K562 (cell line): ENCODE measurements around the gene ABHD14A. TPM values are rescaled to one million over a fixed set of nuclear protein-coding genes. Genes with fewer than 3 reads are reported as not detected.

Experiments used
- CEBPB ChIP-seq: fragments of 450-650 bp; IDR thresholded peaks from 2 replicates; pipeline ENCODE4 v1.6.1; 2016; ENCODE audit warnings: missing genetic modification characterization, missing compliant biosample characterization
- HNRNPUL1 ChIP-seq: fragments of 200-400 bp; formaldehyde crosslinking; IDR thresholded peaks from 2 replicates; pipeline ENCODE4 v1.6.1; 2017; ENCODE audit warnings: low read length
- MEF2D ChIP-seq: conservative IDR thresholded peaks from 2 replicates; pipeline ENCODE4 v1.6.1; 2016; ENCODE audit warnings: low read depth, missing genetic modification characterization, missing compliant biosample characterization
- MTA3 ChIP-seq: fragments of 450-650 bp; formaldehyde crosslinking; IDR thresholded peaks from 2 replicates; pipeline ENCODE4 v1.6.1; 2017; ENCODE audit warnings: mild to moderate bottlenecking, borderline replicate concordance
- MYBL2 ChIP-seq, 2 experiments: fragments of 450-650 bp in 1 of 2; sonication (generic) in 1 of 2; formaldehyde crosslinking in 1 of 2; IDR thresholded peaks; 2 replicates each; pipeline versions ENCODE4 v1.6.1 to v1.8.1; 2017 to 2022; ENCODE audit warnings: borderline replicate concordance in 1 of 2, inconsistent platforms in 1 of 2, low read depth in 1 of 2, mild to moderate bottlenecking in 1 of 2, missing genetic modification reagents in 1 of 2, moderate library complexity in 1 of 2
- RAD21 ChIP-seq, 2 experiments: fragments of 250-450 bp in 1 of 2; fragments of 450-650 bp in 1 of 2; sonication (Bioruptor Pico) in 1 of 2; formaldehyde crosslinking in 1 of 2; IDR thresholded peaks in 1 of 2; conservative IDR thresholded peaks in 1 of 2; 2 replicates each; pipeline versions ENCODE4 v1.4.0 to v1.8.0; 2020 to 2022; ENCODE audit warnings: mild to moderate bottlenecking in 2 of 2, moderate library complexity in 1 of 2
- RCOR1 ChIP-seq, 2 experiments: IDR thresholded peaks; 2 replicates each; pipeline ENCODE4 v1.6.1; 2012; ENCODE audit warnings: low read depth in 2 of 2, low read length in 2 of 2, borderline replicate concordance in 1 of 2, improper control_type of control experiment in 1 of 2
- SAFB ChIP-seq: fragments of 200-400 bp; formaldehyde crosslinking; IDR thresholded peaks from 2 replicates; pipeline ENCODE4 v1.6.1; 2017; ENCODE audit warnings: low read depth, low read length, borderline replicate concordance
- SIX5 ChIP-seq, 2 experiments: IDR thresholded peaks; 2 replicates each; pipeline ENCODE4 v1.6.1; 2011; ENCODE audit warnings: low read length in 2 of 2, borderline replicate concordance in 1 of 2, low read depth in 1 of 2, mild to moderate bottlenecking in 1 of 2, moderate library complexity in 1 of 2; ENCODE audit not compliant: insufficient read depth in 1 of 2
- SRSF1 ChIP-seq: fragments of 200-400 bp; formaldehyde crosslinking; IDR thresholded peaks from 2 replicates; pipeline ENCODE4 v1.6.1; 2017; ENCODE audit warnings: mild to moderate bottlenecking, low read depth, low read length, moderate library complexity
- TBP ChIP-seq: optimal IDR thresholded peaks from 2 replicates; pipeline ENCODE3; 2011; ENCODE audit warnings: low read depth, low read length, improper control_type of control experiment
- TSC22D4 ChIP-seq: fragments of 450-650 bp; IDR thresholded peaks from 2 replicates; pipeline ENCODE4 v1.6.1; 2016; ENCODE audit warnings: missing genetic modification characterization, missing biosample characterization, control low read depth
- U2AF1 ChIP-seq: fragments of 200-400 bp; formaldehyde crosslinking; optimal IDR thresholded peaks from 2 replicates; pipeline ENCODE3; 2017; ENCODE audit warnings: mild to moderate bottlenecking, low read depth, low read length, moderate library complexity
- ZNF197 ChIP-seq: fragments of 200-800 bp; sonication (Bioruptor generic); IDR thresholded peaks from 2 replicates; pipeline ENCODE4 v1.6.1; 2016; ENCODE audit warnings: low read depth, missing genetic modification characterization, missing compliant biosample characterization
- ZNF586 ChIP-seq: fragments of 450-650 bp; formaldehyde crosslinking; conservative IDR thresholded peaks from 2 replicates; pipeline ENCODE4 v1.4.0; 2020; ENCODE audit warnings: mild to moderate bottlenecking, moderate library complexity
- polyA plus RNA-seq, 8 experiments: library from polyadenylated mRNA; depleted of rRNA in 4 of 8; stranded (reverse) in 5 of 8; unstranded in 3 of 8; fragments of >200 nt; fragmentation: Nextera tagmentation in 2 of 8; fragmentation: Illumina TruSeq in 1 of 8; extraction: Ambion mirVana in 2 of 8; extraction: Trizol in 1 of 8; gene quantifications; 2 replicates each; pipeline versions ENCODE4 v1.2.1 to v1.2.3, GENCODE V29; 2011 to 2014; ENCODE audit warnings: inconsistent platforms in 1 of 8, missing spikeins in 1 of 8
- total RNA-seq, 7 experiments: library from RNA; depleted of rRNA in 6 of 7; stranded (reverse); fragments of >200 nt in 6 of 7; fragmentation: Illumina TruSeq in 2 of 7; extraction: Trizol in 2 of 7; gene quantifications; 2 replicates each; pipeline versions ENCODE4 v1.2.1 to v1.2.3, GENCODE V29; 2011 to 2021; ENCODE audit warnings: low replicate concordance in 1 of 7
- TF ChIP-seq, protein P1 (sequence below): fragments of 150-350 bp; IDR thresholded peaks from 2 replicates; pipeline ENCODE4 v1.6.1; 2014; ENCODE audit warnings: low read depth, mild to moderate bottlenecking, low read length, borderline replicate concordance
- TF ChIP-seq, protein P2 (sequence below), 2 experiments: fragments of 450-650 bp in 1 of 2; sonication (generic) in 1 of 2; formaldehyde crosslinking in 1 of 2; IDR thresholded peaks in 1 of 2; conservative IDR thresholded peaks in 1 of 2; 2 replicates each; pipeline versions ENCODE4 v1.6.1 to v1.8.1; 2016 to 2023; ENCODE audit warnings: mild to moderate bottlenecking in 2 of 2, moderate library complexity in 2 of 2, inconsistent platforms in 1 of 2, missing genetic modification reagents in 1 of 2
- TF ChIP-seq, protein P3 (sequence below): sonication (generic); formaldehyde crosslinking; IDR thresholded peaks from 2 replicates; pipeline ENCODE4 v1.8.1; 2023; ENCODE audit warnings: mild to moderate bottlenecking, missing genetic modification reagents

ABHD14A gene
- total and polyA plus RNA-seq, 9 of the 15 experiments (the other 6 are each of a cell fraction or from before 2014, with no cell fraction given) = 0.90 to 10.5 (median 8.3) TPM

DNA sequence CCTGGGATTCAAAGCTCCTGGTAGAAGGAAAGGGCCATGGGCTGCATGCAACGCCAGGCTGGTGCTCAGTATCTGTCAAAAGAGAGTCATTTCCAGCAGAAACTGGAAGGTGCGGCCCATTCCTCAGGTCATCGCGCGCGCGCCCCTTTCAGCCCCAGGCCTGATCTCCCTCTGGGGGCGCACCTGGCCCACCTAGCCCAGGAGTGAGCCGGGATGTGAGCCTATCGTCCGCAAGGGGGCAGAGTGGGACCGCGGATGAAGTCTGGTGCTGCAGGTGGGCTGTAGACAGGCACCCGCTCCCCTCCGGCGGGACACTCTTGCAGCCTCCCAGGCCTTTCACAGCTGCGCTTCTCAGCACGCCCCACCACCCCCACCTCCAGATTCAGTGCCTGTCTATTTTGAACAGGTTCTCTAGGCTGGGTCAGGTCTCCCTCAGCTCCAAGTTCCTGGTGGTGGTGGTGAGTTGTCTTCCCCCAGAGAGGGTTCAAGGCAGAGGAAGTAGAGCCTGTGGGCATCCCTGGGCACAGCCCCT, 26.6 kb downstream of the ABHD14A start (continued):
- no peak for TF ChIP-seq TBP
- TF ChIP-seq, protein P1, sequence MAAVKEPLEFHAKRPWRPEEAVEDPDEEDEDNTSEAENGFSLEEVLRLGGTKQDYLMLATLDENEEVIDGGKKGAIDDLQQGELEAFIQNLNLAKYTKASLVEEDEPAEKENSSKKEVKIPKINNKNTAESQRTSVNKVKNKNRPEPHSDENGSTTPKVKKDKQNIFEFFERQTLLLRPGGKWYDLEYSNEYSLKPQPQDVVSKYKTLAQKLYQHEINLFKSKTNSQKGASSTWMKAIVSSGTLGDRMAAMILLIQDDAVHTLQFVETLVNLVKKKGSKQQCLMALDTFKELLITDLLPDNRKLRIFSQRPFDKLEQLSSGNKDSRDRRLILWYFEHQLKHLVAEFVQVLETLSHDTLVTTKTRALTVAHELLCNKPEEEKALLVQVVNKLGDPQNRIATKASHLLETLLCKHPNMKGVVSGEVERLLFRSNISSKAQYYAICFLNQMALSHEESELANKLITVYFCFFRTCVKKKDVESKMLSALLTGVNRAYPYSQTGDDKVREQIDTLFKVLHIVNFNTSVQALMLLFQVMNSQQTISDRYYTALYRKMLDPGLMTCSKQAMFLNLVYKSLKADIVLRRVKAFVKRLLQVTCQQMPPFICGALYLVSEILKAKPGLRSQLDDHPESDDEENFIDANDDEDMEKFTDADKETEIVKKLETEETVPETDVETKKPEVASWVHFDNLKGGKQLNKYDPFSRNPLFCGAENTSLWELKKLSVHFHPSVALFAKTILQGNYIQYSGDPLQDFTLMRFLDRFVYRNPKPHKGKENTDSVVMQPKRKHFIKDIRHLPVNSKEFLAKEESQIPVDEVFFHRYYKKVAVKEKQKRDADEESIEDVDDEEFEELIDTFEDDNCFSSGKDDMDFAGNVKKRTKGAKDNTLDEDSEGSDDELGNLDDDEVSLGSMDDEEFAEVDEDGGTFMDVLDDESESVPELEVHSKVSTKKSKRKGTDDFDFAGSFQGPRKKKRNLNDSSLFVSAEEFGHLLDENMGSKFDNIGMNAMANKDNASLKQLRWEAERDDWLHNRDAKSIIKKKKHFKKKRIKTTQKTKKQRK = no peak
- no peak for TF ChIP-seq SAFB
- TF ChIP-seq MTA3 = peak; percentile 30; the same call in 1 of the 2 replicates
- no peak for TF ChIP-seq TSC22D4 (tag)
- TF ChIP-seq CEBPB (tag) = no peak
- TF ChIP-seq RAD21 (CRISPR knock-in tag; conservative IDR thresholded peaks at IDR 0.05 in 1 of 2, IDR thresholded peaks at IDR 0.05 in 1 of 2) = peak; percentile 77 to 91
- TF ChIP-seq HNRNPUL1 = no peak
- TF ChIP-seq MEF2D (tag) = no peak
- no peak for TF ChIP-seq SIX5 (IDR thresholded peaks at IDR 0.05; ENCODE audit: borderline replicate concordance in 1 of 2, insufficient read depth in 1 of 2, low read depth in 1 of 2, low read length in 2 of 2)
- TF ChIP-seq U2AF1 = no peak
- TF ChIP-seq, protein P2, sequence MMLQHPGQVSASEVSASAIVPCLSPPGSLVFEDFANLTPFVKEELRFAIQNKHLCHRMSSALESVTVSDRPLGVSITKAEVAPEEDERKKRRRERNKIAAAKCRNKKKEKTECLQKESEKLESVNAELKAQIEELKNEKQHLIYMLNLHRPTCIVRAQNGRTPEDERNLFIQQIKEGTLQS (IDR thresholded peaks at IDR 0.05) = no peak
- TF ChIP-seq, protein P2 (CRISPR knock-in tag; conservative IDR thresholded peaks at IDR 0.05) = no peak
- TF ChIP-seq RCOR1 (IDR thresholded peaks at IDR 0.05; ENCODE audit: borderline replicate concordance in 1 of 2, low read depth in 2 of 2, low read length in 2 of 2) = no peak
- TF ChIP-seq, protein P3, sequence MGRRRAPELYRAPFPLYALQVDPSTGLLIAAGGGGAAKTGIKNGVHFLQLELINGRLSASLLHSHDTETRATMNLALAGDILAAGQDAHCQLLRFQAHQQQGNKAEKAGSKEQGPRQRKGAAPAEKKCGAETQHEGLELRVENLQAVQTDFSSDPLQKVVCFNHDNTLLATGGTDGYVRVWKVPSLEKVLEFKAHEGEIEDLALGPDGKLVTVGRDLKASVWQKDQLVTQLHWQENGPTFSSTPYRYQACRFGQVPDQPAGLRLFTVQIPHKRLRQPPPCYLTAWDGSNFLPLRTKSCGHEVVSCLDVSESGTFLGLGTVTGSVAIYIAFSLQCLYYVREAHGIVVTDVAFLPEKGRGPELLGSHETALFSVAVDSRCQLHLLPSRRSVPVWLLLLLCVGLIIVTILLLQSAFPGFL (CRISPR knock-in tag) = no peak
- TF ChIP-seq ZNF586 (CRISPR knock-in tag) = no peak
- TF ChIP-seq ZNF197 (CRISPR knock-in tag) = no peak
- TF ChIP-seq MYBL2 (IDR thresholded peaks at IDR 0.05; ENCODE audit: low read depth) = no peak
- TF ChIP-seq MYBL2 (CRISPR knock-in tag; IDR thresholded peaks at IDR 0.05; ENCODE audit: borderline replicate concordance) = no peak
- no peak for TF ChIP-seq SRSF1
